GM12864 (cell line): ENCODE results near the gene MMP23B.
"Not testable (repeated sequence)": the region's sequence is repeated elsewhere in the genome, so short reads cannot be mapped to it uniquely, and the experiment has no call there.

Experiments
- DNase-seq: peaks from one replicate; pipeline ENCODE4 v3.0.0-alpha.2; 2011; ENCODE audit warnings: low read depth
- H3K4me3 ChIP-seq: 2 replicates; pipeline ENCODE4 v1.5.1; 2011; ENCODE audit warnings: mild to moderate bottlenecking, low read depth, low read length, control low read depth
- CTCF ChIP-seq: IDR thresholded peaks from 2 replicates; pipeline ENCODE4 v1.5.1; 2011; ENCODE audit warnings: low read depth, mild to moderate bottlenecking, moderate library complexity, low read length, control low read depth, inconsistent platforms; ENCODE audit errors: missing control alignments

Gene MMP23B

GRCh38 chr1:1666526-1666925, 34.6 kb downstream of the MMP23B start:
- H3K4me3 ChIP-seq = no peak overlapping the region
- no peak for TF ChIP-seq CTCF
- no peak for DNase-seq

- H3K4me3 ChIP-seq = no peak overlapping the region
- no peak for DNase-seq
- TF ChIP-seq CTCF = no peak
These were observed 37.8 kb downstream of the MMP23B start for GRCh38 chr1:1669468-1670440.

- no peak for DNase-seq
- TF ChIP-seq CTCF = no peak
- no peak overlapping the region for H3K4me3 ChIP-seq
These were observed 38.9 kb downstream of the MMP23B start for GRCh38 chr1:1670866-1671265.

- TF ChIP-seq CTCF = no peak
- no peak for DNase-seq
These were observed 39.6 kb downstream of the MMP23B start for GRCh38 chr1:1671365-1672119.

GRCh38 chr1:1672181-1672965, 40.4 kb downstream of the MMP23B start:
- no peak for DNase-seq
- TF ChIP-seq CTCF = no peak
- no peak overlapping the region for H3K4me3 ChIP-seq

More at GRCh38 chr1:1671365-1672119, 39.6 kb downstream of the MMP23B start:
- H3K4me3 ChIP-seq = no peak overlapping the region

GRCh38 chr1:1674806-1675205, 42.8 kb downstream of the MMP23B start:
- not testable (repeated sequence) for DNase-seq, H3K4me3 ChIP-seq

- not testable (repeated sequence) for DNase-seq, H3K4me3 ChIP-seq
These were observed 43.2 kb downstream of the MMP23B start for GRCh38 chr1:1675218-1675617.

GRCh38 chr1:1676087-1676486, 44.1 kb downstream of the MMP23B start:
- not testable (repeated sequence) for DNase-seq, H3K4me3 ChIP-seq
